NCI-H82 (cell line): ENCODE results near the gene ZMIZ2.
"Not testable (repeated sequence)": the region's sequence is repeated elsewhere in the genome, so short reads cannot be mapped to it uniquely, and the experiment has no call there.

Source experiments
- DNase-seq: peaks from one replicate; lab custom pipeline; 2025; lab: John Stamatoyannopoulos, UW

Gene ZMIZ2

DNA sequence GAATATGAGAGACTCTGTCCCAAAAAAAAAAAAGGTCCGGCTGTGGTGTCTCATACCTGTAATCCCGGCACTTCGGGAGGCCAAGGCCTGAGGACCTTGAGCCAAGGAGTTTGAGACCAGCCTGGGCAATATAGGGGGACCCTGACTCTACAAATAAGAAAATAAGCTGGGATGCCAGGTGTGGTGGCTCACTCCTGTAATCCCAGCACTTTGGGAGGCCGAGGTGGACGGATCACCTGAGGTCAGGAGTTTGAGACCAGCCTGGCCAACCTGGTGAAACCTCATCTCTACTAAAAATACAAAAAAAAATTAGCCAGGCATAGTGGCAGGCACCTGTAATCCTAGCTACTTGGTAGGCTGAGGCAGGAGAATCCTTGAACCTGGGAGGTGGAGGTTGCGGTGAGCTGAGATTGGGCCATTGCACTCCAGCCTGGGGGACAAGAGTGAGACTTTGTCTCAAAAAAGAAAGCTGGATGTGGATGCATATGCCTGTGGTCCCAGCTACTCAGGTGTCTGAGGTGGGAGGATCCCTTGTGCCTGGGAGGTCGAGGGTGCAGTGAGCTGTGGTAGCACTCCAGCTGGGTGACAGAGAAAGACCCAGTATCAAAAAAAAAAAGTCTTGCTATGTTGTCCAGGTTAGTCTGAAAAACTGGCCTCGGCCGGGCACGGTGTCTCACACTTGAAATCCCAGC, 55.3 kb downstream of the ZMIZ2 start:
- DNase-seq = not testable (repeated sequence)

DNA sequence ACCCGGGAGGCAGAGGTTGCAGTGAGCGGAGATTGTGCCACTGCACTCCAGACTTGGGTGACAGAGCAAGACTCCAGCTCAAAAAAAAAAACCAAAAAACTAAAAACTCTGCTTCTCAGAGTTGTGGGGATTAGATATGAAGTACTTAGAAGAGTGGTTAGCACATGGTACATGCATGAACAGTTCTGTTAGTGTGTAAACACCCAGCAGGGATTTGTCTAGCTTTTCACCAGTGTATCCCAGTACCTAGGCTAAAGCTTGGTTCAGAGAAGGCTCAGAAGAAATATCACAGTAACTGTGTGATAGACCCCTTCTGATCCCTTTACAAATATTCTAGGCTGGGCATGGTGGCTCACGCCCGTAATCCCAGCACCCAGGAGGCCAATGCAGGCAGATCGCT, 57.3 kb downstream of the ZMIZ2 start:
- DNase-seq = no peak

DNA sequence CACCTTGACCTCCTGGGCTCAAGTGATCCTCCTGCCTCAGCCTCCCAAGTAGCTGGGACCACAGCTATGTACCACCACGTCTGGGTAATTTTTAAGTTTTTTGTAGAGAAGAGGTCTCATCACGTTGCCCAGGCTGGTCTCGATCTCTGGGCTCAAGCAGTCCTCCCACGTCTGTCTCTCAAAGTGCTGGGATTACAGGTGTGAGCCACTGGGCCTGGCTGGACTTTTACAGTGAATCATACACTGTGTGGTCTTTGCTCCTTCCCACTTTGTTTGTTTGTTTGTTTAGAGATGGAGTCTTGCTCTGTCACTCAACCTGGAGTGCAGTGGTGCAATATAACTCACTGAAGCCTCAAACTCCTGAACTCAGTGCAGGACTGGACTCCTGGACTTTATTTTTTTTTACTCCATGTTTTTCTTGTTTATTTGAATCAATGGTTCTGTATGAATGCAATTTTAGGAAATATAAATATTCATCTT, 60.3 kb downstream of the ZMIZ2 start:
- DNase-seq = no peak

DNA sequence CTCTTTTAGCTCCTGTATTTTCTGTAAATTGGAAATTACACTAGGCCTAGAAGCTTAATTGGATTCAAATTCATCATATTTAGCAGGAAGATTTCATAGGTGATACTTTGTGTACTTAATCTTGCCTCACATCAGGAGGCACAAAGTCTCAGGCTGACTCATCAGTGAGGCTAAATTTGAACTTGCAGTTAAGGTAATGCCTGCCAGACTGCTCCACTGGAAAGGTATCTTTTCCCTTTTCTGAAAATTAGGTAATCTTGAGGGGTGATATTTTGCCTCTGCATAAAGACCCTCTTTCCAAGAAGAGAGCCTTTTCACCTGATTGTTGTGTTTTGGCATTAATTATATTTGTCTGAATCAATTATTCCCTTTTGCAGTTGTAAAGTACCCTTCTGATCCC, 62.4 kb downstream of the ZMIZ2 start:
- no peak for DNase-seq

DNA sequence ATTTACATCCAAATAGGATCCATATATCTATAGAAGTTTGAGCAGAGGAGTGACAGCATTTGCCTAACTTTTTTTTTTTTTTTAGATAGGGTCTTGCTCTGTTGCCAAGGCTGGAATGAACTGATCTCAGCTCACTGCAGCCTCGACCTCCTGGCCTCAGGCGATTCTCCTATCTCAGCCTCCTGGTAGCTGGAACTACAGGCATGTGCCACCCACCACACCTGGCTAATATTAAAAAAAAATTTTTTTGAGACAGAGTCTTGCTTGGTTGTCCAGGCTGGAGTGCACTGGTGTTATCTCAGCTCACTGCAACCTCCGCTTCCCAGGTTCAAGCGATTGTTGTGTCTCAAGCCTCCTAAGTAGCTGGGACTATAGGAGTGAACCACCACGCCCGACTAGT, 62.9 kb downstream of the ZMIZ2 start:
- DNase-seq = no peak

DNA sequence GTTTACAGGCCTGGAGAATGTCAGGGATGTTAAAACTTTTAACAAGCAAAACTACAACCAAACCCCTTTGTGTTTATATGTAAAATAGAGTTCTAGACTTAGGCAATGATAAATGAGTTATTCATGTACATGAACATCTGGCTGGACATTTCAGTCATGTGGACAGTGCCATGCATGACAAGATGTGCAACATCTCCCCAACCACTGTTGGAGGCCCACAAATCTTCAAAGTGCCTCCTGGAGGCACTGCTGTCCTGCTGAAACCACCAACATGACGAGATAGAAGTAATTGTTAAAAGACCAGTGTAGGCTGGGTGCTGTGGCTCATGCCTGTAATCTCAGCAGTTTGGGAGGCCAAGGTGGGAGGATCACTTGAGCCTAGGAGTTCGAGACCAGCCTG, 66.3 kb downstream of the ZMIZ2 start:
- no peak for DNase-seq

DNA sequence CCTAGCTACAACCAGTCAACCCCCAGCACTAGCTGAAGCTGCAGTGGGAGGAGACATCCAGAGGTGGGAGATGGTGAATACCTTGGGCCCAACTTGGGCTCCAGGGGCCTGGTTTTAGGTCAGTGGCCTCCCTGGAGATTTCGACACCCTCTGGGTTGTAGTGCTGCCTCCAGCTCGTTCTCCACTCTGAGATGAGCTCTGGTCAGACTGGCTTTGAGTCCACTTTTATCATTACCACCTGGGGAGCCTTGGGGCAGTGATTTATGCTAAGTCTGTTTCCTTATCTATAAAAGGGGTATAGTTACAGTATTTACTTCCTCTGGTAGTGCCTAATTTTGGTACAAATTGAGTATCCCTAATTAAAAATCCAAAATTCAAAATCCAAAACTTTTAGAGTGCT, 70.6 kb downstream of the ZMIZ2 start:
- no peak for DNase-seq
